ENCODE measurements around the gene PRRC2A. TPM values are rescaled to one million over a fixed set of nuclear protein-coding genes. Genes with fewer than 3 reads are reported as not detected.

PRRC2A gene
- total RNA-seq, 4 donors from 2014 or later = 67.1 to 133 (median 126) TPM

GRCh38 chr6:31578184-31579118, 42.1 kb upstream of the PRRC2A start:
- H3K27ac ChIP-seq = peak overlapping the region in 2 of 4 donors; percentile 12 to 93
- H3K9me3 ChIP-seq = no peaks in the 10 kb centered on the region
- H3K27me3 ChIP-seq = no peaks in the 10 kb centered on the region
- H3K36me3 ChIP-seq = no peaks in the 10 kb centered on the region
- TF ChIP-seq POLR2A (IDR thresholded peaks at IDR 0.05) (no peak), CTCF (IDR thresholded peaks at IDR 0.05) (no peak)
- H3K4me3 ChIP-seq = no peak overlapping the region
- H3K4me1 ChIP-seq = peaks cover 0 to 23% (median 7%) of the 10 kb centered on the region in 4 donors
- DNase-seq = no peak

DNA sequence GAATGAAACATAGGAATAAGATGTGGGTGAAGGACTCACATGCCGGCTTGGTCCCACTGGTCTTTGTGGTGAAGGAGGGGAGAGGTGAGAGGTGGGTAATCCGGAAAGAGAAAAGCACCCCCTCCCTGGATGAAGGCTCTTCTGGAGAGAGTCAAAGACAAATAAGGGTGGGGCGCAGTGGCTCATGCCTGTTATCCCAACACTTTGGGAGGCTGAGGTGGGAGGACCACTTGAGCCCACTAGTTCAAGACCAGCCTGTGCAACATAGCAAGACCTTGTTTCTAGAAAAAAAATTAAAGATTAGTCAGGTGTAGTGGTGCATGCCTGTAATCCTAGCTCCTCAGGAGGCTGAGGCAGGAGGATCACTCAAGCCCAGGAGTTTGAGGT, 41.4 kb upstream of the PRRC2A start:
- no peaks in the 10 kb centered on the region for H3K36me3 ChIP-seq
- TF ChIP-seq CTCF (IDR thresholded peaks at IDR 0.05) (no peak), POLR2A (IDR thresholded peaks at IDR 0.05) (no peak)
- H3K27ac ChIP-seq = peak overlapping the region in 2 of 4 donors; percentile 87 to 93
- H3K9me3 ChIP-seq = no peaks in the 10 kb centered on the region
- DNase-seq = no peak
- H3K4me1 ChIP-seq = peaks cover 0 to 23% (median 7%) of the 10 kb centered on the region in 4 donors
- no peak overlapping the region for H3K4me3 ChIP-seq
- H3K27me3 ChIP-seq = no peaks in the 10 kb centered on the region

DNA sequence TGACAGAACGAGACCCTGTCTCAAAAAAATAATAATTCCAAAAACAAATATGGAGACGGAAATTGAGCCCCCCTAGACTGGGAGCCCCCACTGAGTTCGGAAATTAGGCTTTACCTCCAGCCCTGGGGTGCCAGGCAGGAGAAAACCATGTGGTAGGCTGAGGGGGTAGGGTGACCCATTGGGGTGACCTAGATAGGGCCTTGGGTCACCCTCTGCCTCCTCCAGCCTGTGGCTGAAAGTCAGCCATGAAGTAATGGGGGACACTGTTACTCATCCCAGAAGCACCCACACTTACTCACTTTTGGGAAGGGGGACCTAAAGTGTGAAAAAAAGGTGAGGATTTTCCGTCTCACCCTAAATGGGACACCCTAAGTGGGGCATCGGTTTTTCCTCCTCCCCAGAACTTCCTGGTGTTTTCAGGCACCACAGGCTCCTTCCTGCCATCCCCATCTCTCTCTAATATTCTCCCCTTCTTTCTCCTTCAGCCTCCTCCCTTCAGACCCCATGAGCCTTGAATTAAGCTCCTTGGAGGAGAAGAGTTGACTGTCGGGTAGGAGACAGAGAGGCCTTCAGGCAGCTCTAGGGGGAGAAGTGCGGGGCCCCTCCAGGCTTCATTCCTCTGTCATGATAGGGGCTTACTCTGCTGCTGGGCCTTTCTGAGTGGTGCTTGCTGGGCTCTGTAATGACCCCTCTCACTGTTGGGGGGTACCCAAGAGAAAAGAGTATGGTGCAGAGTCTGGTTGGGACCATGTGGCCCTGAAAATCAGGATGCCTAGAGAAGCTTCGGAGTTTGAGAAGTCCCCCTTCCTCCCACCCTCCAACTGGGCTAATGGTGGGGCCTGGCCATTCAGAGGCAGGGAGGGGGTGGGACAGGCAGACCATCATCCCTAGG, 40.7 kb upstream of the PRRC2A start:
- TF ChIP-seq POLR2A (IDR thresholded peaks at IDR 0.05) (no peak), CTCF (IDR thresholded peaks at IDR 0.05) (no peak)
- Histone ChIP-seq H3K27ac (peak overlapping the region; percentile 76 to 93 (median 86)), H3K4me1 (peaks cover 0 to 19% (median 7%) of the 10 kb centered on the region in 4 donors), H3K4me3 (peak overlapping the region; percentile 68 to 78 (median 70)), H3K27me3 (no peaks in the 10 kb centered on the region), H3K36me3 (no peaks in the 10 kb centered on the region), H3K9me3 (no peaks in the 10 kb centered on the region)
- no peak for DNase-seq

DNA sequence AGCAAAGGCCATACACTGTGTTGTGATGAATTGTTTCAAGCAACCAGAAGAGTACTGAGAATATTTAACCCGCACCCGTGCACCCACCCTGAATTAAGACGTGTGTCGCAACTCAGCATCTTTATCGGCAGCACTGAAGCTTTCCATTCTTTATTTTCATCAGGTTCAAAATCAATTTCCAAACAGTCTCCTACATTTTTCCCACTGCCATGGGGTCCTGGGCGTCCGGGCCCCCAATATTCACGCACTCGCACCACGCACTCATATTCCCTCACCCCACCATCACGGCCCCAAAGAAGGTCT, 40.1 kb upstream of the PRRC2A start:
- no peaks in the 10 kb centered on the region for H3K27me3 ChIP-seq
- TF ChIP-seq POLR2A (IDR thresholded peaks at IDR 0.05) (no peak), CTCF (IDR thresholded peaks at IDR 0.05) (no peak)
- no peaks in the 10 kb centered on the region for H3K9me3 ChIP-seq
- H3K27ac ChIP-seq = peak overlapping the region; percentile 76 to 93 (median 86)
- peaks cover 0 to 16% (median 10%) of the 10 kb centered on the region in 4 donors for H3K4me1 ChIP-seq
- peak overlapping the region; percentile 68 to 78 (median 70) for H3K4me3 ChIP-seq
- H3K36me3 ChIP-seq = no peaks in the 10 kb centered on the region
- DNase-seq = no peak

DNA sequence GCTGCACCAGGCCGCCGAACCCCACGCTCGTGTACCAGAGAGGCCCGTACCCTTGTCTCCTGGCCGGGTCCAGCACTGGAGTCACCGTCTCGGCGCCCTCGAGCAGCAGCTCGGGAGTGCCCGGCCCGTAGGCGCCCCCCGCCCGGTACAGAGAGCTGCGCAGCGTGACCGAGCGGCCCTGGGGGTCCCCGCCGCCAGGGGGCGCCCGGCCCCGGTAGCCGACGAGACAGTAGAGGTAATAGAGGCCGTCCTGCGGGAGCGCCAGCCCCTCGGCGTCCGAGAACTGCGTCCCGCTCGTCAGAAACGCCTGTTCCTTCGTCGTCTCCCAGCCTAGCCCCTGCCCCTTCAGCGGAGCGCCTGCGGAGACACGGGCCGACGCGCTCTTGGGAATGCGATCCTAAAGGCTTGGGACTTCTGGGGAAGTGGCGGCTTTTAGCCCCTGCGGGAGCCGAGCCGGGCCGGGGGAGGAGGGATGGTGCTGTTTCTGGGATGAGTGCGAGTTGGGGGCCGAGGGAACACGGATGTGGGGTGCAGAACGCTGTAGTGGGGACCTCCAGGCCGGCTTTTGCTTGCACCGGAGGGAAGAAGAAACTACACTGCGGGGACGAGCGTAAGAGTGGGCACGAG, 39.6 kb upstream of the PRRC2A start:
- peak overlapping the region; percentile 76 to 93 (median 86) for H3K27ac ChIP-seq
- peak; percentile 88 to 96 (median 90) for DNase-seq
- peak overlapping the region; percentile 68 to 78 (median 70) for H3K4me3 ChIP-seq
- H3K36me3 ChIP-seq = no peaks in the 10 kb centered on the region
- H3K9me3 ChIP-seq = no peaks in the 10 kb centered on the region
- no peaks in the 10 kb centered on the region for H3K27me3 ChIP-seq
- peaks cover 0 to 21% (median 12%) of the 10 kb centered on the region in 4 donors for H3K4me1 ChIP-seq
- TF ChIP-seq POLR2A (IDR thresholded peaks at IDR 0.05) = no peak
- TF ChIP-seq CTCF (IDR thresholded peaks at IDR 0.05) = peak; percentile 93 to 99 (median 96)
